Memory B cell (primary cell): Measurements from ENCODE around the gene TYW1.
"Not testable (repeated sequence)": the region's sequence is repeated elsewhere in the genome, so short reads cannot be mapped to it uniquely, and the experiment has no call there.

Source experiments
- ATAC-seq: fragments of 150-1000 bp; cut with Tn5 transposase; 2 replicates; pipeline ENCODE4 v1.10.0; 2021; ENCODE audit warnings: low read depth, mild to moderate bottlenecking, moderate library complexity
- DNase-seq, 2 donors: peaks; one replicate each; pipeline ENCODE4 v3.0.0; 2022; ENCODE audit warnings: low spot score in 2 of 2
- H3K27ac Mint-ChIP-seq: one replicate; pipeline ENCODE4 v1.8.0; 2022; ENCODE audit warnings: mild to moderate bottlenecking, moderate library complexity, mixed read lengths
- H3K27me3 Mint-ChIP-seq: one replicate; pipeline ENCODE4 v1.8.0; 2022; ENCODE audit warnings: mixed read lengths
- H3K36me3 Mint-ChIP-seq: one replicate; pipeline ENCODE4 v1.8.0; 2022; ENCODE audit warnings: mild to moderate bottlenecking, mixed read lengths
- H3K4me1 Mint-ChIP-seq: one replicate; pipeline ENCODE4 v1.8.0; 2022; ENCODE audit warnings: mixed read lengths
- H3K4me3 Mint-ChIP-seq: one replicate; pipeline ENCODE4 v1.8.0; 2022; ENCODE audit warnings: mild to moderate bottlenecking, moderate library complexity, mixed read lengths
- H3K9me3 Mint-ChIP-seq: one replicate; pipeline ENCODE4 v1.8.0; 2022; ENCODE audit warnings: mixed read lengths

Gene TYW1, protein sequence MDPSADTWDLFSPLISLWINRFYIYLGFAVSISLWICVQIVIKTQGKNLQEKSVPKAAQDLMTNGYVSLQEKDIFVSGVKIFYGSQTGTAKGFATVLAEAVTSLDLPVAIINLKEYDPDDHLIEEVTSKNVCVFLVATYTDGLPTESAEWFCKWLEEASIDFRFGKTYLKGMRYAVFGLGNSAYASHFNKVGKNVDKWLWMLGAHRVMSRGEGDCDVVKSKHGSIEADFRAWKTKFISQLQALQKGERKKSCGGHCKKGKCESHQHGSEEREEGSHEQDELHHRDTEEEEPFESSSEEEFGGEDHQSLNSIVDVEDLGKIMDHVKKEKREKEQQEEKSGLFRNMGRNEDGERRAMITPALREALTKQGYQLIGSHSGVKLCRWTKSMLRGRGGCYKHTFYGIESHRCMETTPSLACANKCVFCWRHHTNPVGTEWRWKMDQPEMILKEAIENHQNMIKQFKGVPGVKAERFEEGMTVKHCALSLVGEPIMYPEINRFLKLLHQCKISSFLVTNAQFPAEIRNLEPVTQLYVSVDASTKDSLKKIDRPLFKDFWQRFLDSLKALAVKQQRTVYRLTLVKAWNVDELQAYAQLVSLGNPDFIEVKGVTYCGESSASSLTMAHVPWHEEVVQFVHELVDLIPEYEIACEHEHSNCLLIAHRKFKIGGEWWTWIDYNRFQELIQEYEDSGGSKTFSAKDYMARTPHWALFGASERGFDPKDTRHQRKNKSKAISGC

DNA sequence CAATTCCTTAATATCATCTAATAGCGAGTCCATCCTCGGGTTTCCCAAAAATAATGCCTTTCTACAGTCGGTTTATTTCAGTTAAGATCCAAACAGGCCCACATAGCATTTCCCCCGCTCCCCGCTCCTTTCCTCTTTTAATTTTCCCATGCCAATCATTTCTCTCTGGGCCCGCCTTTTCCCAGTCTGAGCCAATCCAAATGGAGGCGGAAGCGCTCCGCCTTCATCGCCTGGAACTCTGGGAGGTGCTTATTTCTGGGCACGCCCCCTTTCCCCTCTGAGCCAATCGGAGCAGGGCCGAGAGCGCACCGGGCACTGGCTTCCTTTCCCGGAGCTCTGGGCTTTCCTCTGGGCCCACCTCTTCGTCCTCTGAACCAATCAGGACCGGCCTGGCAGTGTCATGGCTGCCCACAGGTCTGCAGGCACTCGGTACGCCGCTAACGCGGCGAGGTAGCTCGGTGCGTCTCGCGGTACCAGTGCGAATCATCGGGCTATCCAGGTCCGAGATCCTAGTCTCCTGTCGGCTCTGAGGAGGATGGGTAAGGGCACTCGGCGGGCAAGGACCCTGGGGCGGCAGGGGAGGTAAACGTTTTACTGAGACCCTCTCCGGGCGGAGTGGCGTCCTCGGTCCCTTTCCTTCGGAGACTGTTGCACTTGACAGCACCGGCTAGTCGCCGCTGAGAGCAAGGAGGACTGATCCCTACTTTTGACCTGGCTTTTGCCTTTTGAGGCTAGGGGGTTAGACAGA is at the start of gene TYW1:
TSS of gene TYW1 (plus strand) at position 390 of the 748 bp plus-strand sequence. CDS start at position 536, 146 bp downstream.
- H3K36me3 Mint-ChIP-seq: peaks cover 11% of the 10 kb centered on the region
- ATAC-seq (peak; percentile 76), DNase-seq (peak; percentile 94 to 99)
- peak within 1 kb of the TSS; percentile 99 for H3K27ac Mint-ChIP-seq
- not testable (repeated sequence) for H3K9me3 Mint-ChIP-seq, H3K4me1 Mint-ChIP-seq, H3K27me3 Mint-ChIP-seq
- H3K4me3 Mint-ChIP-seq: peak within 1 kb of the TSS; percentile 99

DNA sequence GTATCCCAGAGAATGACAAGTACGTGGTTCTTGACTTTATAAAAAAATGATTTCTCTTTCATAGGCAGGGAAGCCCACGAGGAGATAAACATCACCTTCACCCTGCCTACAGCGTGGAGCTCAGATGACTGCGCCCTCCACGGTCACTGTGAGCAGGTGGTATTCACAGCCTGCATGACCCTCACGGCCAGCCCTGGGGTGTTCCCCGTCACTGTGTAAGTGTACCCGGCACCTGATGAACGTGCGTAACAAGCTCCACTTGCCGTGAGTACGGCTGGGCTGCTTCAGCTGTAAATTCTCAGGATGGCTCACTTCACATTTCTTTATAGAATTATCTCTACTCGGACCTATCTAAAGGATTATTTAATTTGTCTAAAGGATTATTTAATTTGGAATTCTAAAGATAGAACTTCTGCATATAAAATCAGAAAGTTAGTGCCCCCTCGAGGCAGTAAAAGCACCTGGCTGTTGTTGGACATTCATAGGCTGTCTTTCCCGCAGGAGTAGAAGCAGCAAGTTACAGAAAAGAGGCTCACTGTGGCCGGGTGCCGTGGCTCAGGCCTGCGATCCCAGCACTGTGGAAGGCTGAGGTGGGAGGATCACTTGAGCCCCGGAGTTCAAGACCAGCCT is 48.0 kb upstream of the TYW1 start:
- Mint-ChIP-seq H3K27ac (no peak overlapping the region), H3K4me3 (no peak overlapping the region), H3K27me3 (no peaks in the 10 kb centered on the region), H3K4me1 (peaks cover 14% of the 10 kb centered on the region), H3K9me3 (no peaks in the 10 kb centered on the region), H3K36me3 (peaks cover 19% of the 10 kb centered on the region)
- ATAC-seq (no peak), DNase-seq (no peak)

DNA sequence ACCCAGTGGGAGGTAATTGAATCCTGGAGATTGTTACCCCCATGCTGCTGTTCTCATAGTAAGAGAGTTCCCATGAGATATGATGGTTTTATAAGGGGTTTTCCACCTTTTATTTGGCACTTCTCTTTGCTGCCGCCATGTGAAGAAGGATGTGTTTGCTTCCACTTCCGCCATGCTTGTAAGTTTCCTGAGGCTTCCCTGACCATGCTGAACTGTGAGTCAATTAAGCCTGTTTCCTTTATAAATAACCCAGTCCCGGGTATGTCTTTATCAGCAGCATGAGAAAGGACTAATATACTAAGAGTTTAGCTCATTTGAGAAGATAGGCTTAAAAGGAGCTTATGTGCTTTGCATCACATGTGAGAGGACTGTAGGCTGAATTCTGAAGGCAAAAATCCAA is 46.3 kb upstream of the TYW1 start:
- H3K36me3 Mint-ChIP-seq: peaks cover 18% of the 10 kb centered on the region
- H3K4me1 Mint-ChIP-seq: peaks cover 14% of the 10 kb centered on the region
- H3K27ac Mint-ChIP-seq: no peak overlapping the region
- H3K27me3 Mint-ChIP-seq: no peaks in the 10 kb centered on the region
- ATAC-seq (no peak), DNase-seq (no peak)
- H3K4me3 Mint-ChIP-seq: no peak overlapping the region
- H3K9me3 Mint-ChIP-seq: no peaks in the 10 kb centered on the region

DNA sequence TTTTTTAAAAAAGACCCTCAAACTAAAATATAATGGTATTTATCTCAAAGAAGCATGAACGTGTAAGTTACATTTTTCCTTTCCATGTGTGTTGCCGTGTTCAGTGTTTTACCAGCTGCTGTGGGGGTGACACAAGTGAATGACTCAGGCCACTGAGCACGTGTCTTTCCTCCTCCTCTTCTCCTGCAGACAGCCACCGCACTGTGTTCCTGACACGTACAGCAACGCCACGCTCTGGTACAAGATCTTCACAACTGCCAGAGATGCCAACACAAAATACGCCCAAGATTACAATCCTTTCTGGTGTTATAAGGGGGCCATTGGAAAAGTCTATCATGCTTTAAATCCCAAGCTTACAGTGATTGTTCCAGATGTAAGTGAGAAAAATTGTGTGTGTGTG is 45.9 kb upstream of the TYW1 start:
- ATAC-seq (no peak), DNase-seq (no peak)
- H3K27ac Mint-ChIP-seq: no peak overlapping the region
- H3K4me1 Mint-ChIP-seq: peaks cover 14% of the 10 kb centered on the region
- H3K9me3 Mint-ChIP-seq: no peaks in the 10 kb centered on the region
- H3K4me3 Mint-ChIP-seq: no peak overlapping the region
- H3K36me3 Mint-ChIP-seq: peaks cover 20% of the 10 kb centered on the region
- H3K27me3 Mint-ChIP-seq: no peaks in the 10 kb centered on the region

DNA sequence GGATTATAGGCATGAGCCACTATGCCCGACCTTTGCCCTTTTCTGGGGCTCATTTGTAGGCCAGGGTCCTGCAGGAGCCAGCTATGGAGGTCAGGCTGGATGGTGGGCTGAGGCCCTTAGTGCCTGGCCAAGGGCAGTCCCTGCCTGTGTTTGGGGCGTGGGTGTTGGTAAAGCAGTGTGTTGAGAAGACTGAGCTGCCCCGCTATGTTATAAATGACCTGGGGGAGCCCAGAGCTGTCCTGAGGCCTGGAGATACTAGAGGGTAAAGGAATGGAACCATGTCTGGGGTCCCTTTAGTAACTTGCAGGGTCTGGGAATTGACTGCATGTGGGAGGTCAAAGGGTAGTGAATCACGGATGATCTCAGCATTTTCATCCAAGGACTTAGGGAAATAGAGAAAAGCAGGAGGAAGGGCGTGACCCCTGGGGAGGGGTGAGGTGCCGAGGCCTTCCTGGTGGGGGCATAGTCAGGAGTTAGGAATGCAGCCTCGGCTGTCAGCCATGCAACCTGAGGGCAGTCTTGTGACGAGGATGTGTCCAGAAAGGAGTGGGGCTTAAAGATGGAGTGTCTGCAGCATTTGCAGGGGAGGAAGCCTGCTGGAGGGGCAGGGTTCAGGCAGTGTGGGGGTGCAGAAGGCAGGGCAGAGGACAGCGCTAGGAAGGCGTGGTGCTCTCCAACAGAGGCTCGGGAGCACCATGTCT is 44.1 kb upstream of the TYW1 start:
- ATAC-seq (no peak), DNase-seq (no peak)
- Mint-ChIP-seq H3K9me3 (no peaks in the 10 kb centered on the region), H3K27me3 (no peaks in the 10 kb centered on the region), H3K27ac (peak overlapping the region; percentile 36), H3K36me3 (peaks cover 29% of the 10 kb centered on the region), H3K4me3 (no peak overlapping the region), H3K4me1 (peaks cover 14% of the 10 kb centered on the region)

DNA sequence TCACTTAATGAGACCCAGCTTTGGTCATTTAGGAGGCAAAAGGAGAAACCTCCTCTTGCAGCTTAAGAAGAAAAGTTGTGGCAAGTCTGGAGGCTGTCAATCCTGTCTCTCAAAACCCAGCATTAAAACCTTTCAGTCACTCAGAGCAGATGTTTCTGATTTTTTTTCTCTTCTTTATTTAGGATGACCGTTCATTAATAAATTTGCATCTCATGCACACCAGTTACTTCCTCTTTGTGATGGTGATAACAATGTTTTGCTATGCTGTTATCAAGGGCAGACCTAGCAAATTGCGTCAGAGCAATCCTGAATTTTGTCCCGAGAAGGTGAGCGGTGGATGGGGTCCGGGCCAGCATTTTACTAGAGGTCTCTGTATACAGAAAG is 43.6 kb upstream of the TYW1 start:
- H3K27me3 Mint-ChIP-seq: no peaks in the 10 kb centered on the region
- no peaks in the 10 kb centered on the region for H3K9me3 Mint-ChIP-seq
- peaks cover 14% of the 10 kb centered on the region for H3K4me1 Mint-ChIP-seq
- DNase-seq (no peak), ATAC-seq (peak; percentile 60)
- H3K36me3 Mint-ChIP-seq: peaks cover 30% of the 10 kb centered on the region
- H3K27ac Mint-ChIP-seq: peak overlapping the region; percentile 36
- H3K4me3 Mint-ChIP-seq: no peak overlapping the region

DNA sequence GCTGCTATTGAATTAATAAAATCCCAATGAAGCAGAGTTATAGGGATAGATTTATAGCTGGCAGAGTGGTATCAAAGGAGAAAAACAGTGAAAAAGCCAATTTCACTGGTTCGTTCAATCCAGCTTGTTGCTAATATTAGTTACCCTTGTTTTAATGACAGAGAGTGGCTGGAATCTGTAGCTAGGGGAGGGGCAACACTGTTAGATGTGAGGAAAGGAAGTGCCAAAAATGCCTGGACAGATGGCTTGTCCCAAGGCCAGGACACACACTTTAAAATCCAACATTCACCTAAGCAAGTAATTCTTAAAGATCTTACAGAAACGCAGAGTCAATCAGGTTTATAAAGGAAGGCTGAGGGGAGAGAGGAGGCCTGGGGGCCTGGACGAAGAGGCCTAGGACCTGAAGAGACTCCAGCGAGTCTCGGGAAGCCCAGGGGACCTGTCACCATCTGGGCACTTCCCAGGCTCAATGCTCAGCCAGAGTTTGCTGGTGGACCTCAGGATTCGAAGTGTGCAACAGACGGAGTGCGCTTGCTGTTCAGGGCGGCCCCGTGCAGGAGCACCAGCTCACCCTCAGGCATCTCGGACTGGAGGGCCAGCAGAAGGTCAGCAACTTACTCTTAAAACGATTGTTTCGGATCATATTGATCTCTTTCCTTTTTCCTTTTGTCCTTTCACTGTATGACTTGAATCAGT is 38.9 kb upstream of the TYW1 start:
- no peak for ATAC-seq
- H3K4me3 Mint-ChIP-seq: no peak overlapping the region
- H3K9me3 Mint-ChIP-seq: no peaks in the 10 kb centered on the region
- DNase-seq: no peak
- peaks cover 32% of the 10 kb centered on the region for H3K36me3 Mint-ChIP-seq
- peaks cover 6% of the 10 kb centered on the region for H3K4me1 Mint-ChIP-seq
- peak overlapping the region; percentile 50 for H3K27ac Mint-ChIP-seq
- no peaks in the 10 kb centered on the region for H3K27me3 Mint-ChIP-seq

DNA sequence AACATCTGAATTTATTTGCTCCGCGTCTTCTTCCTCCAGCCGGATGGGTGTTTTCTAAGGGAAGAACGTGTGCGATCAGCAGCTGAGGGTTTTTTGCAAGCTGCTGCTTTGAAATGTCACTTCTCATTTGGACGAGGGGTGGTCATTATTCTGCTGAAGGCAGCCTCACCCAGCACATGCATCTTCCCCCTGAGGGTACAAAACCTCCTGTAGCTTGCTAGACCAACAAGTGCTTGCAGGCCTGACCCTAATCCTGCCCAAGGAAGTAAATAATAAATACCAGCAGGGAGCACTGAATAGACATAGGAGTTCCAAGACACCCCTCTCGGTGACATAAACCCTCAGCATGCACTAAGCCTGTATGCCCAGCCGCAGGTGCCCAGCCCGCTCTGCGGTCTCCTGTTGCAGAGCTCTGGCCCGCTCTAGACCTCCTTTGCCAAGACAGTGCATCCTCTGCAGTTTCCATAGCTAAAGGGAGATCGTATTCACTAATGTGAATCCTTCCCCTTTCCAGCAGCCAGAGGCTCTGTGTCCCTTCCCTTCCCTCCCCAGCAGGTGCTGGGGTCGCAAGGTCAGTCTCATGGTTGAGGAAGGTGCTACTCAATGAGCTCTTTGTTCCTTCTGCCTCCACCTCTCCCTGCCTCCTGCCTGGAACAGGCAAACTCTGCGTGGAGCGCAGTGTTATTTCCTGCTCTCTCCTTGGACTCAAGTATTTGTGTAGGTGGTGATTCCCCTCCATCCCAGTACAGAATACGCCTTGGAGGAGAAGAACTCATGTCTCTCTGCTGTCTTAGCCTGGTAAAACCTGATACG is 37.9 kb upstream of the TYW1 start:
- H3K27me3 Mint-ChIP-seq: no peaks in the 10 kb centered on the region
- H3K9me3 Mint-ChIP-seq: no peaks in the 10 kb centered on the region
- no peaks in the 10 kb centered on the region for H3K4me1 Mint-ChIP-seq
- no peak overlapping the region for H3K27ac Mint-ChIP-seq
- no peak for DNase-seq
- ATAC-seq: no peak
- no peak overlapping the region for H3K4me3 Mint-ChIP-seq
- peaks cover 30% of the 10 kb centered on the region for H3K36me3 Mint-ChIP-seq

DNA sequence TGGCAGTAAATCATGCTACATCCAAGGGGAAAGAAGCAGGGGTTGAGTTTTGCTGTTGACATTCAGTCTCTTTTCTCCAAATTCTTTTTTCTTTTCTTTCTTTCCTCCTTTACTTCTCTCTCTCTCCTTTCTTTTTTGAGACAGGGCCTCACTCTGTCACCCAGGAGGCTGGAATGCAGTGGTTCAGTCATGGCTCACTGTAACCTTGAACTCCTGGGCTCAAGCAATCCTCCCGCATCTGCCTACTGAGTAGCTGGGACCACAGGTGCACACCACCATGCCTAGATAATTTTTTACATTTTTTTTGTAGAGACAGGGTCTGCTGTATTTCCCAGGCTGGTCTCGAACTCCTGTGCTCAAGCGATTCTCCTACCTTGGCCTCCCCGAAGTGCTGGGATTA is 36.4 kb upstream of the TYW1 start:
- H3K4me1 Mint-ChIP-seq: no peaks in the 10 kb centered on the region
- peaks cover 1% of the 10 kb centered on the region for H3K9me3 Mint-ChIP-seq
- H3K27me3 Mint-ChIP-seq: no peaks in the 10 kb centered on the region
- ATAC-seq (no peak), DNase-seq (no peak)
- peaks cover 26% of the 10 kb centered on the region for H3K36me3 Mint-ChIP-seq
- H3K27ac Mint-ChIP-seq: no peak overlapping the region
- H3K4me3 Mint-ChIP-seq: no peak overlapping the region

DNA sequence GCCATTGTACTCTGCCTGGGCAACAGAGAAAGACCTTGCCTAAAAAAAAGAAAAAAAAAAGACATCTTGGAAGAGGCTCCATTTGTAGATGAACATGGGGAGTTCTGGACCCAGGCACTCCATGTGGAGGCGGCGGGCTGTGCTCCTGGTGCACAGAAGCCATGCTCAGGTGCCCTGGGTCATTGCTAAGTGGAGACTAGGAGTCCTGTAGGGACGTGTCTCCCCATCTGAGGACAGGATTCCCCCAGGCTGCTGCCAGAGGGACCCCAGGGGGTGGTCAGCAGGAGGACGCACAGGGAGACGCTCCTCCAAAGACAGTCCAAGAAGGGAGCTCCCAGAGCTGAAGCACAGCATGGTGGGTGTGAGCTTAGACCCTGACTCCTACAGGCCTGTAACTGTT is 35.5 kb upstream of the TYW1 start:
- DNase-seq: no peak
- Mint-ChIP-seq H3K4me3 (no peak overlapping the region), H3K36me3 (peaks cover 23% of the 10 kb centered on the region), H3K4me1 (no peaks in the 10 kb centered on the region), H3K27ac (no peak overlapping the region), H3K27me3 (no peaks in the 10 kb centered on the region), H3K9me3 (peaks cover 1% of the 10 kb centered on the region)
- ATAC-seq: no peak

DNA sequence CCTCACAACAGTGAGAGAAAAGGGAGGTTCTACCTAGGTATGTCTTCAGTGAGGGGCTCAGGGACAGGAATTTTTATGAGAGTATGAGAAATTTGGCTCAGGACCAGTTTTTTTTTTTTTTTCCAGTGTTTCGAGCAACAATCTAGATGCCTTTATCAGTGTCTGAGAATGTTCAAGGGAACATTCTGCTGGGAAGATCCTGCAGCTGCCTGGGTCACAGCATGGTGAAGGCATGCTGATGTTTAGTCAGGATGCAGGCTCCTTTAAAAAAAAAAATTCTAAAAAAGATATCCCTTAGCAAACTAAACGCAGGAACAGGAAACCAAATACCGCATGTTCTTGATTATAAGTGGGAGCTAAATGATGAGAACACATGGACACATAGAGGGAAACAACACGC is 32.2 kb upstream of the TYW1 start:
- Mint-ChIP-seq H3K27ac (no peak overlapping the region), H3K36me3 (peaks cover 4% of the 10 kb centered on the region), H3K4me3 (no peak overlapping the region), H3K9me3 (peaks cover 1% of the 10 kb centered on the region), H3K4me1 (no peaks in the 10 kb centered on the region), H3K27me3 (no peaks in the 10 kb centered on the region)
- DNase-seq (no peak), ATAC-seq (no peak)

DNA sequence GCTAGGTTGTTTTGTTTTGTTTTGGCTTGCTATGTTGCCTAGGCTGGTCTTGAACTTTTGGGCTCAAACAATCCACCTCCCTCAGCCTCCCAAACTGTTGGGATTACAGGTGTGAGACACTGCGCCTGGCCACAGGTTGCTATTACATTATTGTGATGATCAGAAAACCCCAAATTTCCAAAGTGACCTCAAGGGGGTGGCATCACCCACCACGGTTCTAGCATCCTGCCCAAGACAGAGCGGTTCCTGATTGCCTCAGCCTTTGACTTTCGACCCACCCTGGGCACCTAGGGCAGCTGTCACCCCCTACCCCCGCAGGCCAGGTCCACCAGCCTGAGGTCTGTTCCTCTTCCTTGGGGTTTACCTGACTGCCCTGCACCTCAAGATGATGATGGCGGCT is 29.6 kb upstream of the TYW1 start:
- ATAC-seq: no peak
- H3K27ac Mint-ChIP-seq: no peak overlapping the region
- H3K9me3 Mint-ChIP-seq: peaks cover 1% of the 10 kb centered on the region
- no peaks in the 10 kb centered on the region for H3K4me1 Mint-ChIP-seq
- H3K27me3 Mint-ChIP-seq: no peaks in the 10 kb centered on the region
- no peaks in the 10 kb centered on the region for H3K36me3 Mint-ChIP-seq
- H3K4me3 Mint-ChIP-seq: no peak overlapping the region
- DNase-seq: no peak
